Measurements from ENCODE around the gene TMEM183A. TPM values are rescaled to one million over a fixed set of nuclear protein-coding genes. Genes with fewer than 3 reads are reported as not detected.

The TMEM183A gene
- 42.6 to 50.8 TPM (median 47.2 TPM) in 5 replicates for total RNA-seq (2022; extraction: Qiagen RNA extraction)

GRCh38 chr1:203006948-203007871, at the start of gene TMEM183A:
Gene TMEM183A (plus strand): TSS chr1:203007374. CDS start chr1:203007466, 92 bp downstream.

DNA sequence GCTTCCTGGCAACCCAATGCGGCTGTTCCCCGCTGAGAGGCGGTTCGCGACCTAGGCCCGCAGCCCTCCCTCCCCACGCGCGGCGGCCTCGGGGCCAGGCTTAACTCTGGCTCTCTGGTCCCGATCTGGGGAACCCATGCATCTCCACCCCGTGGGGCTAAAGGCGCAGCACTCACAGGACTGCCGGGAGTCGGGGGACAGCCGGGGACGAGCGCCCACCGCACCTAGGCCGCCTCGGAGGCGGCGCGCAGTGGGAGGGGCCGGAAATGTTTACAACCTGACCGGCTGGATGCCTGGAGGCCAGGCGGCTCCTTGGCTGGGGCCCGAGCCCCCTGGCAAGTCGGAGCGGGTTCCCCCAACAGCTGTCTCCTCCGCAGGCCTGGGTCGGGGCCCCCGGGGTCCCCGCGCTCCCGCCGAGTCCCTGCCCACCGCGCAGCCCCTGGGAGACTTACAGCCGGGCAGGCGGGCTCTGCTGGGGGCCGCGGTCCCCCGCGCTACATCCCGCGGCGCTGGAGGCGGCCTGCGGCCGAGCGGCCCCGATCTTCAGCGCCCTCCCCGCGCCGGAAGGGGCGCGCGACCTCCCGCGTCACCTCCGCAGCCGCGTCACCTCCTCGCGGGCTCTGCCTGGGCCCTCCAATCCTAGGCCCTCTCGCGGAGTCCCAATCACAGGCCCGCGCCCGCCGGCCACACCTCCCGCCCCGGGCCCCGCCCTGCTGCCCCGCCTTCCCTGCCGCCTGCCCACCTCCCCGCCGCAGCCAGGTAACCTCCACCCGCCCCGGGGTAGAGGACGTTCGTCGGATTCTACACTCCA, 49.2 kb upstream of the TMEM183A start, which contains the start of gene ADIPOR1:
ADIPOR1 (minus strand) TSS at position 580 of the 811 bp plus-strand sequence. CDS start 7,242 bp downstream, outside the sequence.

GRCh38 chr1:203026031-203026665, 19.0 kb downstream of the TMEM183A start, which contains the start of gene PPFIA4:
Gene PPFIA4 (plus strand): TSS chr1:203026491. CDS start chr1:203039009, 12,518 bp downstream.

Other genes with a start within 250 kb of the TMEM183A start
- 12.7 to 17.2 TPM (median 15.9 TPM) in 5 replicates for gene KDM5B, start 199.0 kb upstream of the TMEM183A start, total RNA-seq (2022; extraction: Qiagen RNA extraction)
- 2.8 to 5.1 TPM (median 3.8 TPM) in 5 replicates for gene PCAT6, start 196.4 kb upstream of the TMEM183A start, total RNA-seq (2022; extraction: Qiagen RNA extraction)
- 13.4 to 15.9 TPM (median 13.6 TPM) in 5 replicates for gene RABIF, start 118.2 kb upstream of the TMEM183A start, total RNA-seq (2022; extraction: Qiagen RNA extraction)
- 17.3 to 18.4 TPM (median 17.5 TPM) in 5 replicates for gene KLHL12, start 80.1 kb upstream of the TMEM183A start, total RNA-seq (2022; extraction: Qiagen RNA extraction)
- 56.6 to 63.5 TPM (median 63.4 TPM) in 5 replicates for gene ADIPOR1, start 49.1 kb upstream of the TMEM183A start, total RNA-seq (2022; extraction: Qiagen RNA extraction)
- gene CYB5R1, start 40.1 kb upstream of the TMEM183A start, total RNA-seq (2022; extraction: Qiagen RNA extraction), result 20.2 to 23.5 TPM (median 20.8 TPM) in 5 replicates
- 0.29 to 0.89 TPM (median 0.45 TPM) in 5 replicates for gene PPFIA4, start 19.1 kb downstream of the TMEM183A start, total RNA-seq (2022; extraction: Qiagen RNA extraction)
- not detected in 5 replicates for gene MYOG, start 78.6 kb downstream of the TMEM183A start, total RNA-seq (2022; extraction: Qiagen RNA extraction)
- 0.50 to 0.74 TPM (median 0.68 TPM) in 5 replicates for gene ADORA1, start 120.4 kb downstream of the TMEM183A start, total RNA-seq (2022; extraction: Qiagen RNA extraction)
- gene MYBPH, start 168.5 kb downstream of the TMEM183A start, total RNA-seq (2022; extraction: Qiagen RNA extraction), result 0.09 TPM in 1 of 5 replicates, not detected in the others
- not detected in 5 replicates for gene CHI3L1, start 179.3 kb downstream of the TMEM183A start, total RNA-seq (2022; extraction: Qiagen RNA extraction)
- gene CHIT1, start 222.3 kb downstream of the TMEM183A start, total RNA-seq (2022; extraction: Qiagen RNA extraction), result not detected in 5 replicates

Measured in A549 treated with Mapracorat at 1 μM for 4 hours (cell line).